BJ (cell line): ENCODE results near the gene L1CAM. TPM values are rescaled to one million over a fixed set of nuclear protein-coding genes. Genes with fewer than 3 reads are reported as not detected.
A peak's percentile ranks its signal among the peaks of the same experiment; 100 is the strongest.

Experiments
- CTCF ChIA-PET: fragments of 350-600 bp; formaldehyde crosslinking; extraction: SDS; loops from one replicate; lab custom pipeline; 2021; ENCODE audit warnings: antibody characterized with exemption, inconsistent platforms; lab: Yijun Ruan, JAX
- POLR2A ChIA-PET: fragments of 300-600 bp; sonication (Branson Sonifier 250); formaldehyde crosslinking; extraction: SDS; loops from one replicate; lab custom pipeline; 2021; ENCODE audit warnings: antibody characterized with exemption; lab: Charles Lee
- DNase-seq: peaks from one replicate; pipeline ENCODE4 v3.0.0-alpha.2; 2011; ENCODE audit warnings: low read depth
- H3K27me3 ChIP-seq: 2 replicates; pipeline ENCODE4 v1.6.0; 2011; ENCODE audit warnings: low read length; ENCODE audit not compliant: control insufficient read depth, insufficient read depth
- H3K36me3 ChIP-seq: 2 replicates; pipeline ENCODE4 v1.5.1; 2011; ENCODE audit warnings: low read length; ENCODE audit not compliant: control insufficient read depth, insufficient read depth
- H3K4me3 ChIP-seq: 2 replicates; pipeline ENCODE4 v1.5.1; 2011; ENCODE audit warnings: low read depth, mild to moderate bottlenecking, control low read depth, low read length
- CTCF ChIP-seq: IDR thresholded peaks from 2 replicates; pipeline ENCODE4 v1.5.1; 2011; ENCODE audit warnings: low read depth, mild to moderate bottlenecking, control low read depth, inconsistent platforms, low read length, moderate library complexity; ENCODE audit not compliant: insufficient read depth
- polyA plus RNA-seq: library from polyadenylated mRNA; depleted of rRNA; stranded (reverse); fragments of >200 nt; gene quantifications from 2 replicates; pipeline ENCODE4 v1.2.3, GENCODE V29; 2011

Gene L1CAM
- polyA plus RNA-seq, 1 experiment: 62.0 TPM

GRCh38 chrX:153930011-153930910 lies 44.3 kb upstream of the L1CAM start:
- CTCF ChIA-PET: no interaction called here

GRCh38 chrX:153929576-153929975 lies 43.6 kb upstream of the L1CAM start:
- H3K27me3 ChIP-seq: no peaks in the 10 kb centered on the region
- POLR2A ChIA-PET: no interaction called here
- H3K36me3 ChIP-seq: peaks cover 8% of the 10 kb centered on the region
- no peak overlapping the region for H3K4me3 ChIP-seq
- CTCF ChIA-PET: no interaction called here
- no peak for TF ChIP-seq CTCF
- no peak for DNase-seq

More at GRCh38 chrX:153930011-153930910, 44.3 kb upstream of the L1CAM start:
- DNase-seq: no peak
- Histone ChIP-seq H3K4me3 (no peak overlapping the region), H3K36me3 (peaks cover 8% of the 10 kb centered on the region), H3K27me3 (no peaks in the 10 kb centered on the region)
- POLR2A ChIA-PET: no interaction called here
- TF ChIP-seq CTCF: no peak

- TF ChIP-seq CTCF: no peak
- ChIA-PET POLR2A (no interaction called here), CTCF (interaction anchor here (0.8 to 1.7 kb wide), 3 partner anchors 18 to 165 kb away, joined by 3 to 9 read pairs (median 3); partner anchors contain the start of gene PLXNB3)
- H3K36me3 ChIP-seq: peaks cover 8% of the 10 kb centered on the region
- no peak for DNase-seq
- H3K27me3 ChIP-seq: no peaks in the 10 kb centered on the region
- H3K4me3 ChIP-seq: no peak overlapping the region
Measured at GRCh38 chrX:153928846-153929245, 42.9 kb upstream of the L1CAM start.

- peak; percentile 92 for DNase-seq
- CTCF ChIA-PET: interaction anchor here (0.8 to 1.7 kb wide), 4 partner anchors 19 to 164 kb away, joined by 3 to 9 read pairs (median 3); partner anchors contain the start of gene PLXNB3
- TF ChIP-seq CTCF: peak; percentile 27; the same call in 1 of the 2 replicates
- H3K36me3 ChIP-seq: peaks cover 8% of the 10 kb centered on the region
- peak overlapping the region; percentile 54 for H3K4me3 ChIP-seq
- no peaks in the 10 kb centered on the region for H3K27me3 ChIP-seq
- POLR2A ChIA-PET: no interaction called here
Measured at GRCh38 chrX:153927922-153928760, 42.2 kb upstream of the L1CAM start.

GRCh38 chrX:153927672-153927921 lies 41.6 kb upstream of the L1CAM start:
- no peak for DNase-seq
- Histone ChIP-seq H3K27me3 (no peaks in the 10 kb centered on the region), H3K4me3 (peak overlapping the region; percentile 54), H3K36me3 (peaks cover 8% of the 10 kb centered on the region)
- ChIA-PET POLR2A (no interaction called here), CTCF (interaction anchor here (1.0 to 1.7 kb wide), 2 partner anchors 19 to 164 kb away, joined by 3 to 9 read pairs; partner anchors contain the start of gene PLXNB3)
- no peak for TF ChIP-seq CTCF
